Fibroblast of skin of back (primary cell): Measurements from ENCODE around the gene HOXB8.

Source experiments
- DNase-seq: peaks from one replicate; pipeline ENCODE4 v3.0.0-alpha.2; 2013

HOXB8 gene

DNA sequence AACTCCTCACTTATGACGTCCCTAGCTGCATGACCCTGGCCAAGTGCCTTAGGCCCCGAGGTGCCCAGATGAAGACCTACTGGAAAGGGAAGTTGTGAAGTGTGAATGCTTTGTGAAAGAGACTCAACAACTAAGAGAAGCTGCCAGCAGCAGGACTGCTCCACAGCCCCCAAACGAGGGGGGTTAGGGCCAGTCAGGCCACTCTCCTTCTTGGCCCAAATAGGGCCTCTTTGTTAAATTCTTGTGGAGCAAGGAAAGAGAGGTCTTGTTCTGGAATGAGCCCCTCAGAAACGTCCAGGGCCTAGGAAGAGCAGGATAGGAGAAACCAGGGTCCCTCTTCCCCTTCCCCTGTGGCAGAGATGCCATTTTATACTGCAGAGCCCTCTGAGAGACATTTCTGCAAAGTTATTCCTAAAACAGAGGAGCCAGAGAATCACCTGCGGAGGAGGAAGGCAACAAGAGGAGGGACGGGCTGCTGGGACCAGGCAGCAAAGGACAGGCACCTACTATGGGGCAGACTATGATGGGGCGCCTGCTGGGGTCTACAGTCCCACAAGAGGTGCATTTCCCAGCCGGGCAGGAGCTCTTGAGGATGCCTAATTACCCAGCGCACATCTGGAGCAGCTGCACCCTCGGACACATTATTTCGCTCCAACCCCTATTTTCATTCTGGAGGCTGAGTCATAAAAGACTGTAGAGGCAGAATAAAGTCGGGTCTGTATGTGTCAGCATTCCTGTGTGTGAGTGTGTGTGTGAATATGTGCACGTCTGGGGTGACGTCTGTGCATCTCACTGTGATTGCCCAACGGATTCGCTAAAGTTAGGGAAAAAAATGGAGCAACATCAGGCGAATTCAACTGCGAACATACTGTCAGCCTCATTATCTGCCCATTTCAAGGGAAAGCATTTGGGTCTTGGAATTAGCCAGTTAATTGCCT is 22.5 kb upstream of the HOXB8 start:
- peak; percentile 86 for DNase-seq

DNA sequence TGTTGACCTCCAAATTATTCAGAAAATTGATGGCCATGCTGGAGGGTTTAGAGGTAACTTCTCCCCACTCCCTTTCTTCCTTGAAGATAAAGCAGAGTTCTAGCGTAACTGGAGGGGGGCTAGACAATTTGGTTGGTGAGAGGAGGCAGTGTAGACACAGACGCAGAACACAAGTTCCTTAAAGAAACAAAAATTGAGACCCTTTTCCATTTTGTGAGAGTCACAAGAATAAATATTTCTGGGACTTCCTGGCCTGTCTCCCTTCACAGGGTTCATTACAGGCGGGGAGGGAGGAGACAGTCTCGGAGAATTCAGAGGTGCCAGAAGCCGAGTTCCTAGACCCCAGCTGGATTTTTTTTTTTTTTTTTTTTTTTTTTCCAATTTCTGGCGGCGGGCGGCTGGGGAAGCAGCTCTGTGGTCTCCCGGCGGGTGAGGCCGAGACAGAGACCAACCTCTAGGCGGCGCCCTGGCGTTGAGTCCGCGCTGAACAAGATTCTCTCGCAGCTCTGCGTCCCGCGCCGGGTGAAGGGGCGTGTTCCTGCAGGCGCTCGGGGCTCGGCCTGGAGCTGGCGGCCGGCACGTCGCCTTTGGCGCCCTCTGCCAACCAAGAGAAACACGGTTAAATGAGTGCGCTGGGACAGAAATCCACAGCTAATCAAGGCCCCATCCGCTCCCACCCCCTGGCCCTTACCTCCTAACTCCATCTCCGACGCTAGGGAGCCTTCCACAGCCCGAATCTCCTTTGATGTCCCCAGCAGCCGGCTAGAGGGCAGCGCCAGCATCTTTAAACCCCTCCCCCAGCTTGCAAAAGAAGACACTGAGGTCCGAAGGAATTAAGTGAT is 21.3 kb upstream of the HOXB8 start:
- DNase-seq = peak; percentile 60

DNA sequence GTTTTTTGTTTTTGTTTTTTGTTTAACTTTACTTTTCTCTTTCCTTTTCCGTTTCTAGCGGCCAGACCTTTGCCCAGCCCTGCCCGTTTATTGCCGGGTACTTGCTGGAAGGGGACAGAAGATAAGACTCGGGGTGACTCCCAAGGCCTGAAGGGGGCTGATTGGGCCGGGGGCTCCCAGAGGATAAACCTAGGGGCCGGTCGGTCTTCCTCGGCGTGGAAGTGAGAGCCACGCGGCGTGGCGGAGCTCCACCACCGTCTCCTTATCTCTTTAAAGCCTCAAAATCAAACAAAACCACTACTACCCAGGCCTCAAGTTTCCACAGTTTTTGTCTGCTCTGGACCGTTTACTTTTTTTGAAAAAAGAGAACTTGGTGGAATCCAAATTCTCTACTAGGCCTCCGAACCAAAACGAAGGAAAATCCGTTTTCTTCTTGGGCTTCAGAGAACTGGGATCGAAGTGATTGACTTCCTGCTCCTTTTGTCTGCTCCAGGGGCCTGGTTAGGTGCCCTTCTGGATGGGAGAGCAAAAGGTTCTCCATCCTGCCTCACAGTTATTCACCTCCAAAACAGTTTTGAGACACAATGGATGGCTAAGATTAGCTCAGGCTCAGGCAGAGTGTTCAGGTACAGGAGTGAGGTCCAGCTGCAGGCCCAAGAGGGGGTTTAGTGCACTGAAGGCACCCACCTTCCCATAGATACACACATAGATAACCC is 19.6 kb upstream of the HOXB8 start:
- DNase-seq = no peak

DNA sequence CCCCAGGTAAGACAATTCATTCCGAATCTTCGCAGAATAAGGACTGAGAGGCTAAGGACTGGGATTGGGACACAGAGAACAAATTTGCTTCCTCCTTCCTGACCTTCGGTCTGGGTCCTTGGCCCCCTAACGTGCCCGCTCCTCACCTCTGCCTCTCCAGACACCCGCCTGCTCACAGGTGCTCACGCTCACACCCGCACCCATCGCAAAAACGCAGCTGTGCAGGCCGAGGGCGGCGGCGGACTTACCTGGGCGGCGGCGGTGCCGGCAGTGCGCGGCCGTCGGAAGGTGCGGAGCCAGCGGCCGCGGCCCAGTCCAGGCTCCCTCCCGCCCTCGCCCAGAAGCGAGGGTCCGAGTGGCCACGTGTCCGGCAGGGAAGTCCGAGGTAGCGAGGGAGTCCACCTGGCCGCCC is 18.2 kb upstream of the HOXB8 start:
- no peak for DNase-seq

DNA sequence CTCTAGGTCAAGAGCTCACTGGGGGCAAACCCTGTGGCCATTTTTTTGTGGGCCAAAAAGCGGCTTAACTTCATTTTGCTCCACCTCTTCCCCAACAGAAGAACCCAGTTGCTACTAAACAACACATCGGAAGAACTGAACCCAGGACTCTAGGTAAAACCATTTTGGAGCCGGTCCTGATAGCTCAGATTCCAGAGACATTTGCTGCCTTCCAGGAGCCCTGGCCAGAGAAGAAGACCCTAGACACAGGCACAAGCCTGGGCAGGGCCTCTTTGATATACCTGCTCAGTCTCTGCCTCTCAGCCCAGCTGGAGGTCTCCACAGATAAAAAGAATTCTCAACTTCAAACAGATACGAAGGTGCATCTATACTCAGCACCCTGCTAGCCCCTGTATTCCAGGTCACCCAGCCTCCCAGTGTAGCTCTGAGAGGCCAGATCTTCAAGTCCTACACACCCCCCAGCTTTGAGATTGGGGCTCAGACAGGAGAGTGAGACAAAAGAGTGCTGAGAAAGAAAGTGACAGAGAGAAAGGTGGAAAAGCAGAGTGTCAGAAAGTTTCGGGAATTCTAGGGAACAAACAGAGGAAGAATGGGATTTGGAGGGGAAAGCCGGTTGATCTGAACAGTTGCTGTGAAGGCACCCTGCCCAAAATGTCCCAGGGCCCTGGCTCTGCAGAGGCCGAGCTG is 17.6 kb upstream of the HOXB8 start:
- DNase-seq = no peak

DNA sequence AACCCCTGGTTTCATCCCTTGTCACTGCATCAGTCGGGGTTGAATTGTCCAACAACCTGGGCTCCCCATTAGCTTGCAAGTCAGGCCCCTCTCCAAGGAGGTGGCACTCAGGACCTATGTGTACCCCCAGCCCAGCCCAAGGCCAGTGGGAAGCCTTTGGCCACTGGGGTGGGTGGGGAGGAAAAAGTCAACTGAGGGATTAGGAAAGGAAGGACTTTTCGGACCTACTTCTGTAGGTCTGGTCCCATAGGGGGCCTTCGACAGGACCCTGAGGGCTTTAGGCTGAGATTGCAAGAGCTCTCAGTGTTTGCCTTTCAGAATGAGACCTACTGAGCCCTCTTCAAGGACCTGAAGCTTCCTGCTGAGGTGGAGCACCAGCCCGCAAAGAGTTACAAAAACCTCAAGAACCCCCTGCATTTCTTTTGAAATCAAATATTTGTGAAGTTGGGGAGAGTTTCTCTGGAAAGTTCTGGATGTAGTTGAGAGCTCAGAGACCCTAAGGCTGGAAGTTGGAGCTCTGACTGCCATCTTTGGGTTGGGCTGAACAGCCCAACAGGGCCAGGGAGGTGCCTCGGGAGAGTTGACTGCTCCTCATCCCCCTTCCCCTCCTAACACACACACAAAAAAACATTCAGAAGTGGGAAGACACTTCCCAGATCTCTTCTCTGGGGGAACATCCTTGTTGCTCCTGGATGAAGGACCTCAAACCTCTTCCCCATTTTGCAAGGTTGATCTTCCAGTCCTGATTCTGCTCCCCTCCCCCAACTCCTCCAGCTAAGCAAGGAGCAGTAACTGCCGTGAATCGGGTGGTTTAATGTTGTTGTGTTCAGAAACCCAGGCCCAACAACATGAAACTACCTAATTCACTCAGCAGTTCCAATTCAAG is 16.8 kb upstream of the HOXB8 start:
- DNase-seq = no peak

DNA sequence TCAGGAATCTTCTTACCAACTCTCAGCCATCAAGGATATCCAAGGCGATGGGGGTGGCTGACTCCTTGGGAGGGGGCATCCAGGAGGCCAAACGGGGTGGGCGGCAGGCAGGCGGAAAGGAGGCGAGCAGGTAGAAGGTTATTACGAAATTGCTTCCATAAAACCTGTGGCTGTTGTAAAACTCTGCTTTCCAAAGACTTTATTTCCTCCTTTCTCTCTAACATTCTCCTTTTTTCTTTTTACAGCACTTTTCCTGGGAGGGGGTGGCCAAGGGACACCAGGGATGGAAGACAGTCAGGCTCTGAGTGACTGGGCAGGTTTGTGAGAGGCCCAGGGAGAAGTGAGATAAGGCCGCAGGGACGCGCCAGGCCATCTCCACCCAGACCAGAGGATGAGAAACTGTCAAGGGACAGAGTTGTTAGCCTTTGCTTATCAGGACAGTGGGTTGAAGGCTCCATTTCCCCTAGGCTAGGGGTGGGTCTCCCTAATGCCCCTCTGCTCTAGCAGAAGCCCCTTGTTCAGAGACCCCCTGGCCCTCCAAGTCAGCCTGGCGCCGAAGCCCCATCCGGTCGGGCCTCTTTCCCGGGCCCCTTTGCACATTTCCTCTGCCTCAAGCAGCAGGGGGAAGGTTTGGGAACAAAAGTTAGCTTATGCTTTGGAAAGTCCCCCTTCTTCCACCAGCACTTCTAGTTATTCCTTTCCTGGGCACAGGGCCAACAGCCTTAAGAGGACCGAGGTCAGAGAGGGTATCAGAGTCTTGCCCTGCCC is 16.0 kb upstream of the HOXB8 start:
- no peak for DNase-seq

DNA sequence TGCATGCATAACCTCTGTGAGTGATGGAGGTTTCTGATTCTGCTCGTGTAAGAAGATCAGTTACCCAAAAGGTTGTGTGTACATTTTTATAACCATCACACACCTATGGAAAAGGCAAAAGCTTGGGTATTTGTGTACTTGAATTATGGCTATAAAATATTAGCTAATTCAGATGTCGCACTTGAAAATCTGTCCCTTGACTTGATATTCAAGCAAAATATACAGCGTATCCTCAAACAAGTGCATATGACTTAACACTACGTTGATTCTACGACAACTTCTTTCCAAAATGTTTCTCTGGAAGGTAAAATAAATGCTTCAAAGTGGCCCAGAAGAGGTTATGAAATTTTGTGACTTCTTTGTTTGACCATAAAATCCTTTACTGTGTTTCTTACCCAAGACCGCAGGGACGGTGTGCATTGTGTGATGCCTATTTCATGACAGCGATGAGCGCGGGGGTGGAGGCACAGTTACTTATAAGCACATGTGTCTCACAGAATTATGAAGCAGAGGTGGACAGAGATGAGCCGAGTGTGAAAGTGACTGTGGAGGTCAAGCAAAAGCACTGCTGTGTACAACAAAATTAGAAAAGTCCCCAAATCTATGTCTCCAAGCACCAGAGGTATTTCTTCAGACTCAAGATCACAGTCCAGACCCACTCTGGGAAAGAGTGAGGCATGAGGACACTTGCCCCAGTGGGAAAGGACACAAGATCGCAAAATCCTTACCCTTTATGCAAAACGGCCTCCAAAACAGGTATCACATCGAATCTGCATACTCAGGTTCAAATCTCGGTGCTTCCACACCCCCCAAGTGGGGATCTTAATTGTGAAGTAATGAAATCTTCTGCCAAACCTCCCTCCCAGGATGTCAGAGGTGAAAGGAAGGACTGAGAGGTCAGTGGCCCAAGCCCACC is 15.2 kb upstream of the HOXB8 start:
- no peak for DNase-seq

DNA sequence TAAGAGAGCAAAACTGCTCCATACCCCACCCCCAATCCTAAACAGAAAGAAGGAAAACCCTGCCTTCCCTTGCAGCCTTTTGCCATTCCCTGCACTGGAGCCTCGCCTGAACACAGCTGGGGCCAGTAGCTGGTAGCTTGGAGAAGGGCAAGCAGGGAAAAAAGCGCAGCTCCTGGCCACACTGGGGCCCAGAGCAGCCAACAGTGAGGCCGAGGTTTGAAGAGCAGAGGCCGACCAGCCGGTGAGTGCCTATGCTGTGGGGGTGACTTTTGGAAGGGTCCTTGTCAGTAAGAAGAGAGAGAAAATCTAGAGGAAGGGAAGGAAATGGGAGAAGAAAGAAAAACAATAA is 14.3 kb upstream of the HOXB8 start:
- DNase-seq = no peak

DNA sequence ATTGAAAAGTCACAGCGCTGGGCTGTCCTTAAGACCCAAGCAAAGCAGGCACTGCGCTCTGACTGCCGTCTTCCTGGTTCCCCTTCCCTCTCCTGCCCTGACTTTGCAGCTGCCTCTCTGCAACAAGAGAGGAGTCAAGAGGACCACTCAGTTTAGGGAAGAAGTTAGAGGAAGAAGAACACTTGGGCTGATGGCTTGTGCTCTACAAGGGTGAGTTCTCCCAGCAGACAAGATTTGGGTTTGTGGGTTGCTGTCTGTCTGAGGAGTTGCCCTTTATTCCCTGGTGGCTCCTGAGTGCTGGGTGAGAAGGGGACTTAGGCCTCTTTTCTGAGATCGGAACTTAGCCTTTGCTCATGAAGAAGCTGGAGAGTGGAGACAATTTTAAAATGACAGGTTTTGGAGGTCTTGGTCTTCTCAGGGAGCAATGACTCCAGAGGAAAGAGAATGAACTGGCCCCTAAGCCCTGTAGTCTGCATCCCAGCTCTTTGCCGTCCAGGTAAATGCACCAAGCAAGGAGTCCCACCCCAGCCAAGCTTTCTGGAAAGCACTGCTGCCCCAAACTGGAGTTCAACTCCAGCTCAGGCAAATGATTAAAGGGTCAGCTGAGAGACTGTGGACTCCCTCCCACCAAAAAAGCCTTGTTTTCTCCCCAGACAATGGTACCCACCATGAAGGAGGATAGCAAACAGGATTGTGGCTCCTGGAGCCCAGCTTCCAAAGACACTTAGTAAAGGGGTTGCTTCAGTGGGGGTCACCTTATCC is 13.7 kb upstream of the HOXB8 start:
- DNase-seq = no peak

DNA sequence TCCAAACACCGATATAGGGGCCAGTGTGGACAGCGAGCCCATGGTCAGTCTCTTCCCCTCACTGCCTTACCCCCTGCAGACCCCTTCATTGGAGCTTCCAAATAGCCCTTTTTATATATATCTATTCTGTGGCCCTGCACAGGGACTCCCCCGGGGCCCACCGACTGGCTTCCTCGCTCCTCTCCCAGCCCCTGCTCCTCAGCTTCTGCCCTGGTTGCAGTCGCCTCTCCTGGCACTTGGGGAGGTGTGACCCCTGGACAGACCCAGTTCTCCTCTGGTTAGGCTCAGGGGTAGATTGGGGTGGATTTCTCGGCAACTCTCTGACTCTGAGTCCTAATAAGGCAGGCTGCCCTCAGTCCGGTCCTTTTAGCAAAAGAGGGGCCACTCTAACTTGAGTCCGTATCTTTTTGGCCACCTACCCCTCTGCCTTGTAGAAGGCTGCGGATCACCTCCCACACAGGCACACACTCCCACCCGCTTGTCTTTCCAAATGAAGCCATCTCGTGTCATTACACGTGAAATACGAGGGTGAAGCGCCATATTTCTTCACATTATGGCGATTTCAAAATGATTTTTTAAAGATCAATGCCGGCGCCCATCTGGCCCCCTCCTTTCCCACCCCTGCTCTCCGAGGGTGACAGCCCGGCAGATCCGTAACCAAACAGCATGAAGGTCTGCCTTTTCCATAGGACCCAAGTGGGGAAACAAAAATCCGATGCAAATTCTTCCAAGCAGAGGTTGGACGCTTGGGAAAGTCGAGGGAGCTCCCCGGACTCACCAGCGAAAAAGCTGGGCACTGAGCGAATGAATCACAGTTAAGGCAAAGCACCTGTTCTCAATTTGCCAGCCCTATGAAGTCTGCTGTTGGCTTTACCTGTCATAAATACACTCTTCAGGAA is 12.8 kb upstream of the HOXB8 start:
- DNase-seq = no peak

DNA sequence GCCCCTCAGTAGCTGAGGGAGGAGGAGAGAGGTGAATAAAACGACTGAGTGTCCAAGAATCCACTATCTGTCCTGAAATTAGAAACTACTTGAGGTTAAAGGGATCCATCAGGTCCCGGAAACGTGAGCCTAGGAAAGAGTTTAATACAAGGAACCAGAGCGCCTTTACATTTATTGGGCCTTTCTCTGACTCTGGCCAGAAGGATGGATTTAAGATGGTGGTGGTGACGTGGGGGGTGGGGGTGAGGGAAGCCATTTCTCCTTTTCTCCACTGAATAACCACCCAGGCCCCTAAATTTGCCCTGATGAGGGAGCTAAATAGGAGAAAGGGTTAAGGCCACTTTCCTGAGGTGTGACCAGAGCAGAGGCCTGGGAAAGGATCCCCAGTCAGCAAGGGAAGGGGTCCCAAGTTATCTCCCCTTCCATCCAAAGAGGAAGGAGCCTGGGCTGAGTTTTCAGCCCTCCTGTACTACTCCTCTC is 12.1 kb upstream of the HOXB8 start:
- no peak for DNase-seq

DNA sequence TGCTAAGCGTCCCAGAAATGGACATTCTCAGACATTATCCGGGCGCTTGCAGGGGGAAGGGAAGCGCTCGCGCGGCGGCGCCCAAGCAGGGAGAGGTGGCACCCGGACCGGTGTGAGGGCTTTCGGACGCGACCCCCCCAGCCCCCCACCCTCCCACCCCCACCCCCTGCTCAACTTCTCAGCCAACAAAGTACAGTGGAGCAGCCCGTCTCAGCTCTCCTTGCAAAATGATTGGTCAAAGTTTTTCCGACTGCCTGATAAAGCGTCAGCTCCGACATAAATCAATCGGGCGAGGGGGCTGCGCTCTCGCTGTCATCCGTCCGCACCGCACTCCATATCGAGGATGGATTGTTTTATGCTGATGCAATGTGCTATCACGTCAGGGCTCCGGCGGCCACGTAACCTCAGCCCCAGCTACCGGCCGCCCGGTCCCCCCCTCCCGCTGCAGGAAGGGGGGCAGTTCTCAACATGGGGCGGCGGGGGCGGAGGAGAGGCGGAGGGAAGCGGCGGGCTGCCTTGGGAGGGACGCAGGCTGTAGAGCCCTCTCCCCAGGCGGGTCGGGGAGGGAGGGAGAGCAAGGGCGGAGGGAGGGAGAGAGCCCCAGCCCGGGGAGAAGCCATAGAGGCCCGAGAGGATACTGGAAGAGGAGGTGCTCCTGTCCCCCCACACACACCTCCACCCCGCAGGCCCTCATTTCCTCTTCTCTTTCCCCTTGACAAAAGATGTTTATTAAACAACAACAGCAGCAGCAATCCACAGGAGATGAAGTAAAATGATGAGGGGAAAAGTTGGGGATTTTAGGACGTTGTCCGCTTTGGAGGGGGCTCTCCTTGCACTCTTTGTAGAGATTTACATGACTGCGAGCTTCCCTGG is 11.4 kb upstream of the HOXB8 start, which contains the start of gene HOXB9:
HOXB9 (minus strand) TSS at position 114 of the 873 bp plus-strand sequence; CDS start at position 25, 89 bp downstream.
- DNase-seq = peak; percentile 23

DNA sequence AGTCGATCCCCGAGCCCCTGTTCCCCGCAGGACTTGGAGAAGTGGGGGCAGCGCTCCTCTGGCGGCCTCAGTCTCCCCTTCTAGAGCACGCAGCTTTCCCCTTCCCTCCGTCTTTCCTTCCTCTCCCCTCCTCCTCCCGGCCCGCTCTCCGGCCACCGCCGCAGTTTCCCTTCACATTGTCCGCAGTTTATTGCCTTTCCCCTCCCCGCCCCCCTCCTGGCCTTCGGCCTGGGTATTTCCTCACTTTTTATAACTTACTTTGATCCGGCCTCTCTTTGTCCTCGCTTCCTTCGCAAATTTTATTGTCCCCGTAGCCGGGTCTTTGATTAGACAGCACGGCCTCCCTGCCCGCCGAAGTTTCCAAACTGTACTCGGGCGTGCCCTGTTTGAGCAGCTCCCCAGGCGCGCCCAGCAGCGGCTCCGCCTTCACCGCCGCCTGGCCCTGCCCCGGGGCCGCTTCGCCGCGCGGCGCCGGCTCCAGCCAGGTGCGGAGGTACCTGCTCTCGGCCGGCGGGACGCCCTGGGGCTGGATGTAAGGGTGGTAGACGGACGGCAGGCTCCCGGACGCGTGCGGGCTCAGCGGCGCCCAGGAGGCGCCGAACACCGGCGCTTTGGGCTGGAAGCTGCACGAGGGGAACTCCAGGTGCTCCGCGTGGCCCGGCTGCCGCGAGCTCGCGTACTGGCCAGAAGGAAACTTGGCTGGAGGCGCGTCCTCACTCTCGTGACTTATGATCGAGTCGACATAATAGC is 10.6 kb upstream of the HOXB8 start:
- DNase-seq = no peak
